Nephron progenitor cell (in vitro differentiated cells): ENCODE measurements around the gene RALY.

Source experiments
- DNase-seq: peaks from one replicate; pipeline ENCODE4 v3.0.0; 2021
- H3K27ac Mint-ChIP-seq: 2 replicates; pipeline ENCODE4 v1.8.0; 2021; ENCODE audit warnings: mild to moderate bottlenecking, moderate library complexity, mixed read lengths
- H3K27me3 Mint-ChIP-seq: 2 replicates; pipeline ENCODE4 v1.8.0; 2021; ENCODE audit warnings: mild to moderate bottlenecking, low read depth, mixed read lengths; ENCODE audit not compliant: poor library complexity
- H3K36me3 Mint-ChIP-seq: 2 replicates; pipeline ENCODE4 v1.8.0; 2021; ENCODE audit warnings: low read depth, mixed read lengths
- H3K4me1 Mint-ChIP-seq: 2 replicates; pipeline ENCODE4 v1.8.0; 2021; ENCODE audit warnings: mixed read lengths
- H3K4me3 Mint-ChIP-seq: 2 replicates; pipeline ENCODE4 v1.8.0; 2021; ENCODE audit warnings: mild to moderate bottlenecking, moderate library complexity, mixed read lengths
- H3K9me3 Mint-ChIP-seq: 2 replicates; pipeline ENCODE4 v1.8.0; 2021; ENCODE audit warnings: mild to moderate bottlenecking, moderate library complexity, mixed read lengths
- CTCF ChIP-seq: fragments of 200-600 bp; sonication (generic); IDR thresholded peaks from 2 replicates; pipeline ENCODE4 v1.5.0; 2021; ENCODE audit warnings: antibody characterized with exemption

The RALY gene

GRCh38 chr20:34006619-34007018 is 12.9 kb downstream of the RALY start:
- no peak for TF ChIP-seq CTCF
- Mint-ChIP-seq H3K4me3 (no peak overlapping the region), H3K4me1 (peaks cover 18% of the 10 kb centered on the region), H3K9me3 (peaks cover 8% of the 10 kb centered on the region), H3K36me3 (peaks cover 75% of the 10 kb centered on the region), H3K27ac (no peak overlapping the region), H3K27me3 (no peaks in the 10 kb centered on the region)
- no peak for DNase-seq

DNA sequence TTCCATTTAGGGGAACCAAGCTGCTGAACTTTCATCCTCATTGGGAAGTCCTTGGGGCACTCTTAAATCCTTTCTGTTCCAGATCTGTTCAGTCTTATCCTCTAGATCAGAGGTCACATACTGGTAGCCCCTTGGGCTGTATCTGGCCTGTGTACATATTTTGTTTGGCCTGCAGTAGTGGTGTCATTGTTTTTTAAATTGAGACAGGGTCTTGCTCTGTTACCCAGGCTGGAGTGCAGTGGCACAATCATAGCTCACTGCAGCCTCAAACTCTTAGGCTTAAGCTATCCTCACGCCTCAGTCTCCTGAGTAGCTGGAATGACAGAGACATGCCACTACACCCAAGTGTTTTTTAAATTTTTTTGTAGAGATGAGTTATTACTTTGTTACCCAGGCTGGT is 14.8 kb downstream of the RALY start:
- Mint-ChIP-seq H3K27me3 (no peaks in the 10 kb centered on the region), H3K4me3 (no peak overlapping the region), H3K27ac (no peak overlapping the region)

DNA sequence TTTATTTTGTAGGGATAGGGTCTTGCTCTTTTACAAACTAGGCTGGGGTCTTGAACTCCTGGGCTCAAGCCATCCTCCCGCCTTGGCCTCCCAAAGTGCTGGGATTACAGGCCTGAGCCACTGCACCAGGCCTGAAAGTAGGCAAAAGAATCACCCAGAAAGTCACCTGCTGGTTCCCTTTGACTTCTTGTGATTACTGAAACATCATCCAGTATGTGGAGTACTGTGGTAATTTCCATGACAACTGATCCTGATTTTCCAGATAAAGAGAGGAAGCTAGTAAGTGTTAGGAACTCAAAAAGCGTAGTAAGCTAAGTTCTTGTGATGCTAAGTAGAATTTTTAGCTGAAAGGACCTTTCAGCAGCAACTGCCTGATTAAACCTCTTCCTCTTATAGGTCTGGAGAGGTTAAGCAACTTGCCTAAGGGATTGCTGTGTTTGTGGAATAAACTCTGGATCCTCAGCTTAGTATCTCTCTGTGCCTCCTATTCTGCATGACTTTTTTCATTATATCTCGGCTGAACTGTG is 16.8 kb downstream of the RALY start:
- H3K4me1 Mint-ChIP-seq = peaks cover 42% of the 10 kb centered on the region
- H3K27ac Mint-ChIP-seq = no peak overlapping the region
- no peak for DNase-seq
- H3K4me3 Mint-ChIP-seq = no peak overlapping the region
- TF ChIP-seq CTCF = no peak
- H3K36me3 Mint-ChIP-seq = peaks cover 42% of the 10 kb centered on the region
- peaks cover 5% of the 10 kb centered on the region for H3K9me3 Mint-ChIP-seq
- H3K27me3 Mint-ChIP-seq = no peaks in the 10 kb centered on the region

More for the DNA sequence above, 14.8 kb downstream of the RALY start:
- Mint-ChIP-seq H3K36me3 (peaks cover 59% of the 10 kb centered on the region), H3K9me3 (peaks cover 8% of the 10 kb centered on the region), H3K4me1 (peaks cover 25% of the 10 kb centered on the region)
- TF ChIP-seq CTCF = no peak
- DNase-seq = no peak

DNA sequence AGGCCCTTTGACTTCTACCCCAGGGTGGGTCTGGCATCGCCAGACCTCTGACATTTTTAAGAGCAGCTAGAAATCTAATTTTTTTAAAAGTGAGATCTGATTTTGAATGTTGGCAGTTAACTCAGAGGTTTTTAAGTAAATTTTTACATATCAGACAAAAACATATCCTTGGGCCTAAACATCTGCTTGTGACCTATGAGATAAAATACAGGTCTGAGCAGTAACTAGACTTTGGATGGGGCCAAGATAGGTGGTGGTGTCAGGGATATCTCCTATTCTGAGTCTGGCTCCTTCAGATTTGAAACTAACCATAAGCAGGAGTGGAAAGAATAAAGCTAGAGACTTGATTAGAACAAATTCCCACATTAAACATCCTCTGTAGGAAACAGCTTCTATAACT is 17.6 kb downstream of the RALY start:
- TF ChIP-seq CTCF = no peak
- DNase-seq = no peak
- Mint-ChIP-seq H3K4me1 (peaks cover 50% of the 10 kb centered on the region), H3K4me3 (no peak overlapping the region), H3K9me3 (peaks cover 5% of the 10 kb centered on the region), H3K36me3 (peaks cover 34% of the 10 kb centered on the region), H3K27me3 (no peaks in the 10 kb centered on the region), H3K27ac (no peak overlapping the region)

- no peak overlapping the region for H3K4me3 Mint-ChIP-seq
- peaks cover 25% of the 10 kb centered on the region for H3K36me3 Mint-ChIP-seq
- no peak for DNase-seq
- H3K27ac Mint-ChIP-seq = no peak overlapping the region
- no peak for TF ChIP-seq CTCF
- peaks cover 60% of the 10 kb centered on the region for H3K4me1 Mint-ChIP-seq
- H3K27me3 Mint-ChIP-seq = no peaks in the 10 kb centered on the region
- H3K9me3 Mint-ChIP-seq = peaks cover 5% of the 10 kb centered on the region
Observed at GRCh38 chr20:34012330-34012729, 18.6 kb downstream of the RALY start.

- DNase-seq = no peak
- peaks cover 25% of the 10 kb centered on the region for H3K36me3 Mint-ChIP-seq
- peaks cover 64% of the 10 kb centered on the region for H3K4me1 Mint-ChIP-seq
- H3K4me3 Mint-ChIP-seq = no peak overlapping the region
- no peak for TF ChIP-seq CTCF
- no peak overlapping the region for H3K27ac Mint-ChIP-seq
- peaks cover 4% of the 10 kb centered on the region for H3K9me3 Mint-ChIP-seq
- H3K27me3 Mint-ChIP-seq = no peaks in the 10 kb centered on the region
Observed at GRCh38 chr20:34012735-34013134, 19.0 kb downstream of the RALY start.
